ENCODE measurements around the gene ITGB4. TPM values are rescaled to one million over a fixed set of nuclear protein-coding genes. Genes with fewer than 3 reads are reported as not detected.

ITGB4 gene
- total and polyA plus RNA-seq, 2 of the 13 experiments (the other 11 are each of a cell fraction or from before 2014, with no cell fraction given) = 6.9 to 14.5 TPM

DNA sequence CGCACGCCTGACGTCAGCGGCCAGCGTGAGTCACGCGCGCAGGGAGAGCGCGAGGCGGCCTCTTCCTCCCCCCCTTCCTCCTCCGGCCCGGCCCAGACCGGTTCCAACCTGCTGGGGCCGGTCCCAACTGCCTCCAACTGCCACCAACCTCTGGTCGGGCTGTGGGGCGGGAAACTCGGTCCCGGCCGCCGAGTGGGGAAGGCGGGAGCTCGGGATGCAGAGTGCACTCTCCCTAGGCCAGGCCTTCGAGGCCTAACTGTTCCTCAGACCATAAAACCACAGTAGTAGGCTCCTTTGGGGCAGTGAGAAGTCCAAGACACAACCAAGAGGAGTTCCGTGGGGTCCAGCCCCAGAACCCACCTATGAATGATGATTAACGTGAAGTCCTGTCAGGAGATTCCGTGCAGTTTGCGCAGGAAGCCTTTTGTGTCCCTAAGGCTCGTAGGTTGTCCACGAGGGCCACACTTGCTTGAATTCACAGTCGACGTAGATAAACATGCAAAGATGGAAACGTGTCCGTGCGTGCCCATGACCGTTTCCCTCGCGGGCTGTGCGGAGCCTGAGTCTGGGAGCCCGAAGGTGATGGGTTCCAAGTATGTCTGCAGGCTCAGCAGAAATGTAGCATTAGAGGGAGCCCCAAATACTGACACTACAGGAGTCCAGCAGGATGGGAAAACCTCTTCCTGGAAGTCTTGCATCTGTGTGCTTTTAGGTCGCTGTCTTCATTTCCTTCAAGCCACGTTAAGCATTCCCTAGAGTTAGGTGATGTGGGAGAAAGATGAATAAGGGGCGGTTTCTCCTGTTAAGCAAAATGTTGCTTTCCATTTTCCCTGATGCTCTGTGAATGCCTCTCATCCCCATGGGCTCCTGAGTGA, 64.0 kb downstream of the ITGB4 start (continued):
- TF ChIP-seq, protein P1, sequence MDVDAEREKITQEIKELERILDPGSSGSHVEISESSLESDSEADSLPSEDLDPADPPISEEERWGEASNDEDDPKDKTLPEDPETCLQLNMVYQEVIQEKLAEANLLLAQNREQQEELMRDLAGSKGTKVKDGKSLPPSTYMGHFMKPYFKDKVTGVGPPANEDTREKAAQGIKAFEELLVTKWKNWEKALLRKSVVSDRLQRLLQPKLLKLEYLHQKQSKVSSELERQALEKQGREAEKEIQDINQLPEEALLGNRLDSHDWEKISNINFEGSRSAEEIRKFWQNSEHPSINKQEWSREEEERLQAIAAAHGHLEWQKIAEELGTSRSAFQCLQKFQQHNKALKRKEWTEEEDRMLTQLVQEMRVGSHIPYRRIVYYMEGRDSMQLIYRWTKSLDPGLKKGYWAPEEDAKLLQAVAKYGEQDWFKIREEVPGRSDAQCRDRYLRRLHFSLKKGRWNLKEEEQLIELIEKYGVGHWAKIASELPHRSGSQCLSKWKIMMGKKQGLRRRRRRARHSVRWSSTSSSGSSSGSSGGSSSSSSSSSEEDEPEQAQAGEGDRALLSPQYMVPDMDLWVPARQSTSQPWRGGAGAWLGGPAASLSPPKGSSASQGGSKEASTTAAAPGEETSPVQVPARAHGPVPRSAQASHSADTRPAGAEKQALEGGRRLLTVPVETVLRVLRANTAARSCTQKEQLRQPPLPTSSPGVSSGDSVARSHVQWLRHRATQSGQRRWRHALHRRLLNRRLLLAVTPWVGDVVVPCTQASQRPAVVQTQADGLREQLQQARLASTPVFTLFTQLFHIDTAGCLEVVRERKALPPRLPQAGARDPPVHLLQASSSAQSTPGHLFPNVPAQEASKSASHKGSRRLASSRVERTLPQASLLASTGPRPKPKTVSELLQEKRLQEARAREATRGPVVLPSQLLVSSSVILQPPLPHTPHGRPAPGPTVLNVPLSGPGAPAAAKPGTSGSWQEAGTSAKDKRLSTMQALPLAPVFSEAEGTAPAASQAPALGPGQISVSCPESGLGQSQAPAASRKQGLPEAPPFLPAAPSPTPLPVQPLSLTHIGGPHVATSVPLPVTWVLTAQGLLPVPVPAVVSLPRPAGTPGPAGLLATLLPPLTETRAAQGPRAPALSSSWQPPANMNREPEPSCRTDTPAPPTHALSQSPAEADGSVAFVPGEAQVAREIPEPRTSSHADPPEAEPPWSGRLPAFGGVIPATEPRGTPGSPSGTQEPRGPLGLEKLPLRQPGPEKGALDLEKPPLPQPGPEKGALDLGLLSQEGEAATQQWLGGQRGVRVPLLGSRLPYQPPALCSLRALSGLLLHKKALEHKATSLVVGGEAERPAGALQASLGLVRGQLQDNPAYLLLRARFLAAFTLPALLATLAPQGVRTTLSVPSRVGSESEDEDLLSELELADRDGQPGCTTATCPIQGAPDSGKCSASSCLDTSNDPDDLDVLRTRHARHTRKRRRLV (CRISPR knock-in tag; IDR thresholded peaks at IDR 0.05) = no peak; the same call in 1 of the 2 replicates
- TF ChIP-seq ZNF547 (CRISPR knock-in tag; IDR thresholded peaks at IDR 0.05) = peak; percentile 83; the same call in 1 of the 2 replicates
- TF ChIP-seq, protein P2, sequence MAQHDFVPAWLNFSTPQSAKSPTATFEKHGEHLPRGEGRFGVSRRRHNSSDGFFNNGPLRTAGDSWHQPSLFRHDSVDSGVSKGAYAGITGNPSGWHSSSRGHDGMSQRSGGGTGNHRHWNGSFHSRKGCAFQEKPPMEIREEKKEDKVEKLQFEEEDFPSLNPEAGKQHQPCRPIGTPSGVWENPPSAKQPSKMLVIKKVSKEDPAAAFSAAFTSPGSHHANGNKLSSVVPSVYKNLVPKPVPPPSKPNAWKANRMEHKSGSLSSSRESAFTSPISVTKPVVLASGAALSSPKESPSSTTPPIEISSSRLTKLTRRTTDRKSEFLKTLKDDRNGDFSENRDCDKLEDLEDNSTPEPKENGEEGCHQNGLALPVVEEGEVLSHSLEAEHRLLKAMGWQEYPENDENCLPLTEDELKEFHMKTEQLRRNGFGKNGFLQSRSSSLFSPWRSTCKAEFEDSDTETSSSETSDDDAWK (CRISPR knock-in tag; IDR thresholded peaks at IDR 0.05) = no peak
- TF ChIP-seq PCBP2 (optimal IDR thresholded peaks at IDR 0.05; ENCODE audit: low read depth, low read length, poor library complexity, severe bottlenecking) = no peak
- TF ChIP-seq MYNN (CRISPR knock-in tag; IDR thresholded peaks at IDR 0.05; ENCODE audit: low read depth) = no peak
- TF ChIP-seq, protein P3, sequence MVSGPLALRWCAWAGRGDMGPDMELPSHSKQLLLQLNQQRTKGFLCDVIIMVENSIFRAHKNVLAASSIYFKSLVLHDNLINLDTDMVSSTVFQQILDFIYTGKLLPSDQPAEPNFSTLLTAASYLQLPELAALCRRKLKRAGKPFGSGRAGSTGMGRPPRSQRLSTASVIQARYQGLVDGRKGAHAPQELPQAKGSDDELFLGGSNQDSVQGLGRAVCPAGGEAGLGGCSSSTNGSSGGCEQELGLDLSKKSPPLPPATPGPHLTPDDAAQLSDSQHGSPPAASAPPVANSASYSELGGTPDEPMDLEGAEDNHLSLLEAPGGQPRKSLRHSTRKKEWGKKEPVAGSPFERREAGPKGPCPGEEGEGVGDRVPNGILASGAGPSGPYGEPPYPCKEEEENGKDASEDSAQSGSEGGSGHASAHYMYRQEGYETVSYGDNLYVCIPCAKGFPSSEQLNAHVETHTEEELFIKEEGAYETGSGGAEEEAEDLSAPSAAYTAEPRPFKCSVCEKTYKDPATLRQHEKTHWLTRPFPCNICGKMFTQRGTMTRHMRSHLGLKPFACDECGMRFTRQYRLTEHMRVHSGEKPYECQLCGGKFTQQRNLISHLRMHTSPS (CRISPR knock-in tag; IDR thresholded peaks at IDR 0.05; ENCODE audit: low read depth) = no peak
- peak; percentile 81; the same call in 1 of the 2 replicates for TF ChIP-seq WIZ (CRISPR knock-in tag; IDR thresholded peaks at IDR 0.05)
- TF ChIP-seq RFX3 (CRISPR knock-in tag; IDR thresholded peaks at IDR 0.05) = 0 out of 2 replicates have a peak, but pooled peaks have one; percentile 35
- TF ChIP-seq, protein P4, sequence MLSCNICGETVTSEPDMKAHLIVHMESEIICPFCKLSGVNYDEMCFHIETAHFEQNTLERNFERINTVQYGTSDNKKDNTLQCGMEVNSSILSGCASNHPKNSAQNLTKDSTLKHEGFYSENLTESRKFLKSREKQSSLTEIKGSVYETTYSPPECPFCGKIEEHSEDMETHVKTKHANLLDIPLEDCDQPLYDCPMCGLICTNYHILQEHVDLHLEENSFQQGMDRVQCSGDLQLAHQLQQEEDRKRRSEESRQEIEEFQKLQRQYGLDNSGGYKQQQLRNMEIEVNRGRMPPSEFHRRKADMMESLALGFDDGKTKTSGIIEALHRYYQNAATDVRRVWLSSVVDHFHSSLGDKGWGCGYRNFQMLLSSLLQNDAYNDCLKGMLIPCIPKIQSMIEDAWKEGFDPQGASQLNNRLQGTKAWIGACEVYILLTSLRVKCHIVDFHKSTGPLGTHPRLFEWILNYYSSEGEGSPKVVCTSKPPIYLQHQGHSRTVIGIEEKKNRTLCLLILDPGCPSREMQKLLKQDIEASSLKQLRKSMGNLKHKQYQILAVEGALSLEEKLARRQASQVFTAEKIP (CRISPR knock-in tag; IDR thresholded peaks at IDR 0.05; ENCODE audit: borderline replicate concordance) = no peak
- TF ChIP-seq, protein P5, sequence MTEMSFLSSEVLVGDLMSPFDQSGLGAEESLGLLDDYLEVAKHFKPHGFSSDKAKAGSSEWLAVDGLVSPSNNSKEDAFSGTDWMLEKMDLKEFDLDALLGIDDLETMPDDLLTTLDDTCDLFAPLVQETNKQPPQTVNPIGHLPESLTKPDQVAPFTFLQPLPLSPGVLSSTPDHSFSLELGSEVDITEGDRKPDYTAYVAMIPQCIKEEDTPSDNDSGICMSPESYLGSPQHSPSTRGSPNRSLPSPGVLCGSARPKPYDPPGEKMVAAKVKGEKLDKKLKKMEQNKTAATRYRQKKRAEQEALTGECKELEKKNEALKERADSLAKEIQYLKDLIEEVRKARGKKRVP (CRISPR knock-in tag; IDR thresholded peaks at IDR 0.05) = peak in 1 of 2 experiments; percentile 59; a peak in 2 of 4 replicates
- TF ChIP-seq POLR2A (IDR thresholded peaks at IDR 0.05; ENCODE audit: insufficient read depth in 1 of 2, low read depth in 2 of 2, low read length in 2 of 2) = peak; percentile 70 to 77
- no peak for TF ChIP-seq HOXA7 (CRISPR knock-in tag; IDR thresholded peaks at IDR 0.05)
- 0 out of 2 replicates have a peak, but pooled peaks have one; percentile 8 for TF ChIP-seq SP140L (CRISPR knock-in tag; IDR thresholded peaks at IDR 0.05; ENCODE audit: borderline replicate concordance)
- peak; percentile 81 for TF ChIP-seq AGO2 (optimal IDR thresholded peaks at IDR 0.05; ENCODE audit: low read depth, low read length)
- TF ChIP-seq, protein P6, sequence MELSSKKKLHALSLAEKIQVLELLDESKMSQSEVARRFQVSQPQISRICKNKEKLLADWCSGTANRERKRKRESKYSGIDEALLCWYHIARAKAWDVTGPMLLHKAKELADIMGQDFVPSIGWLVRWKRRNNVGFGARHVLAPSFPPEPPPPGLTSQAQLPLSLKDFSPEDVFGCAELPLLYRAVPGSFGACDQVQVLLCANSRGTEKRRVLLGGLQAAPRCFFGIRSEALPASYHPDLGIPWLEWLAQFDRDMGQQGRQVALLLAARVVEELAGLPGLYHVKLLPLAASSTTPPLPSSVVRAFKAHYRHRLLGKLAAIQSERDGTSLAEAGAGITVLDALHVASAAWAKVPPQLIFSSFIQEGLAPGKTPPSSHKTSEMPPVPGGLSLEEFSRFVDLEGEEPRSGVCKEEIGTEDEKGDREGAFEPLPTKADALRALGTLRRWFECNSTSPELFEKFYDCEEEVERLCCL (CRISPR knock-in tag; IDR thresholded peaks at IDR 0.05; ENCODE audit: borderline replicate concordance) = no peak
